GM19463 (cell line): Measurements from ENCODE around the gene RAB20.
A peak's percentile ranks its signal among the peaks of the same experiment; 100 is the strongest.

Experiments used
- ATAC-seq: cut with Tn5 transposase; IDR thresholded peaks from one replicate; pipeline ENCODE4 v1.9.1; 2021; ENCODE audit warnings: mild to moderate bottlenecking, moderate library complexity; ENCODE audit not compliant: unreplicated experiment

Gene RAB20

GRCh38 chr13:110531671-110532083 is 29.8 kb downstream of the RAB20 start:
- ATAC-seq: no peak

DNA sequence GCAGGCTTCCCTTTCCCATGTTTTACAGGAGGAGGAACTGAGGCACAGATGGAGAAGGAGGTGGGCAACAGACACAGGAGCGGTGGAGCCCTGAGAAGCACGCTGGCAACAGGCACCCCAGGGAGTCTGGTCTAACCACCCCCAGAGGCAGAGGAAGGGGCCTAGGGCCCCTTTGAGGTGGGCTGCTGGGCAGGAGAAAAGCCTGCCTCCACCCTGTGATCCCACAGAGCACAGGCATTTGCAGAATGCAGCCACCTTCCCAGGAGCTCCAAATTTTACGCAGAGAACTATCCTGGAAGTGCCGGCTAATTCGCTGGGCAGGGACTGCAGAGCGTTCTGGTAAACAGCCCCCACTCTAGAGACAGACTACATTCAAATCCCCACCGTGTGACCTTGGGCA is 30.4 kb downstream of the RAB20 start:
- no peak for ATAC-seq

DNA sequence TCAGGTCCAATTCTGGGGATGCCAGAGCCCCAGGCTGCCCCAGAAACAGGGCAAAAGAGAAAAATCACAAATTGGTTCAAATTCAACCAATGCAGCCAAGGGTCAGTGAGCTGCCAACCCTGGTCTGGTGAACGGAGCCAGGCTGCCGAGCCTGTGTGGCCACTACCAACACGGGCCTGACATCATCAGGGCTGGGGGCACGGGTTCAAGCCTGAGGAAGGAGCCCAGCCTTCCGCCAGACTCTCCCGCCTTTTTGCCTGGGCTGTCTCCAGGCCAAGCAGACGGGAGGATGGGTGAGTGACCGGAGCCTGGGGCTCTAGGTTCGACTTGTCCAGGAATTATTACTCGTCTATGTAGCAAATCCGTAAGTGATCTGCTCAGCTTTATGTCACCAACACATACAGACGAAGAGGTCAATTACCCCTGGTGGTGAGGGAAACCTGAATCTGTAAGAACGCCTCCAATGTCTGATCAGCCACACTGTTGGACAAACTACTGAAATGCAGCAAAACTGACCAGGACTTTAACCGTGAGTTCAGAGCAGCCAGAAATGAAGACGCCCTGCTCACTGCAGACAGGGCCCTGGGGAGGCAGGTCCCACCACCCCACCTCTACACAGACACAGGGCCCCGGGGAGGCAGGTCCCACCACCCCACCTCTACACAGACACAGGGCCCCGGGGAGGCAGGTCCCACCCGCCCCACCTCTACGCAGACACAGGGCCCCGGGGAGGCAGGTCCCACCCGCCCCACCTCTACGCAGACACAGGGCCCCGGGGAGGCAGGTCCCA is 31.8 kb downstream of the RAB20 start:
- no peak for ATAC-seq

GRCh38 chr13:110528911-110529310 is 32.6 kb downstream of the RAB20 start:
- ATAC-seq: no peak

DNA sequence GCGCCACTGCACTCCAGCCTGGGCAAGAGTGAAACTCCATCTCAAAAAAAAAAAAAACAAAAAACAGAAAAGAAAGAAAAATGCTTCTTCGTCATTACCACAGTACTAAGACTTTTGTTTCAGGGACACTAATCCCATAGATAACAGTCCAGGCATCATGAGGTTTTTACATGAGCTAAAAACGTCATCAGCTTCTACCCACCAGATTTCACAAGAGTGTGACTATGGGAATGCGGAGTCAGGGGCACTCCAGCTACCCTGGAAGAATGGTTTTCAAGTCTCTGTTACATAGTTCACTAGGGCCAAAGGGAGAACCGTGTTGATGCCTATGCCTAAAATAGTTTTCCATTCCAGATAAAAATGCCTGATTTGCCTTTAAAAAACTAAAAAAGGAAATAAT is 33.2 kb downstream of the RAB20 start:
- no peak for ATAC-seq

DNA sequence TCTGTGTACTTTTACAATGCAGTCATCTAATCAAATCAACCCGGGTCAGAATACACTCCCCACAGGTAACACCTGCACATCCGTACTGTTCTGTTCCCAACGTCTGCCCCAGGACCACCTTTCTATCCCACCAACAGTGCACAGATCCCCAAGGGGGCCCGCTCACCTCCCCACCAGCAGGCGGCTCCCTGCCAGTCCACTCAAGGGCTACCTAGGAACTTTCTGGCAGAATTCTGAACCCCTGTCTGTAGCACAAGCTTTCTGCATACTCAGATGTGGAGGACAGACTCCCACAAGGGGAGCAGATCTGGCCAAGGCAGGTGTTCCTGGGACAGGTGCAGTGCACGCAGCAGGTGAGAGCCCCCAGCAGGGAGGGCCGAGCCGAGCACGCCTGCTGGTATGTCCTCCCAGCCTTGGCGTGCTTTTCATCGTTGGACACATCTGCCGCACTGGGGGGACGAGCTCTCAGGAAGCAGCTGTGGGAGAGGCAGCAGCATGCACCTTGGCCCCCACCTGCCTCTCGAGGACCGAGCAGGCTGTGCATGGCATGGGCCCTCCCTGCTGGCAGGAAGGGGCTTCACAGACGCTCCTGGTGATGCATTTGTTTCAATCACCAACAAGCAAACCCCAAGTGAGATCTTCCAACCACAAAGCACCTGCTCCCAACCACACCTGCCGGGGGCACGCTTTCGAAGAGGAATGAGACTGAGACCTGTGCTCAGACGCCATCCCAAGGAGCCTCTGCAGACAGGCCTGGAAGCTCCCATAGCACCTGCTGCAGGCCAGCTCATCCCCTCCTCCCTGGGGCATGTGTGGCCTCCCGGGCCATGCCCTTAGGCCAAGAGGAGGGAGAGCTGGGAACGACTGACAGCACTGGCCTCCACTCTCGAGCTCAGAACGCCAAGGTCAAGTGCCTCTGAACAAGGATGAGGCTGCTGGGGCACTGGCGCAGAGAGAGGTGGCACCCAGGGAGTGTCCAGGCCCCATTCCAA is 35.9 kb downstream of the RAB20 start:
- ATAC-seq: peak; percentile 91

DNA sequence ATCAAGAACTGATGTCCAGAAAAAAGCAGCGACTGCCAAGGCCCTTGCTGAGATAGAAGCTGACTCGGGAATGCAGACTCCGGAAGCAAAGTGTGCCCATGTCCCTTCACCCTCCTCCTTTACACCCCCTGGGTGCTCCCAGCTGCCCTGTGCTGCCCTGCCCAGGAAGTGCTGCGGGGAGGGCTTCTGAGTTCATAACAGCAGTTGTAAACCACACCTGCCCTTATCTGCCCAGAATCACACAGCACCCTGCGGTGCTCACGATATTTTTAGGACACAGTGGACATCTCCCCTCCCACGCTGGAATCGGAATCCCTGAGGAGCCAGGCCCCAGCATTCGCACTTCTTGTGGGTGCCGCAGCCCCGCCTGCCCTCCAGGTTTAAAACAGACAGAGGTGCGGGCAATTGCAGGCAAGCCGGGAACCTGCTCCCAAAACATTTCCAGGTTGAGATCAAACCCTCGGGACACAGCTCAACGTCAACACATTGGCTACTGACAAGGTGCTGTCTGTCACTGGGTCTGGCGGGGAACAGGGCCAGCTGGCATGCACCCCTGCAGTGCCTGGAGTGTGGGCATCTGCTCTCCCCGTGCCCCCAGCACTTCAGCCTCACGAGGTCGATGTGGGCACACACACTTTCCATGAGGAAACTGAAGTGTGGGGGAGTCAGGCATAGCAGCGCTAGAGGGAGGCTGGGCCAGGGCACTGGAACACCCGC is 36.8 kb downstream of the RAB20 start:
- no peak for ATAC-seq

GRCh38 chr13:110523838-110524540 is 37.5 kb downstream of the RAB20 start:
- ATAC-seq: no peak

DNA sequence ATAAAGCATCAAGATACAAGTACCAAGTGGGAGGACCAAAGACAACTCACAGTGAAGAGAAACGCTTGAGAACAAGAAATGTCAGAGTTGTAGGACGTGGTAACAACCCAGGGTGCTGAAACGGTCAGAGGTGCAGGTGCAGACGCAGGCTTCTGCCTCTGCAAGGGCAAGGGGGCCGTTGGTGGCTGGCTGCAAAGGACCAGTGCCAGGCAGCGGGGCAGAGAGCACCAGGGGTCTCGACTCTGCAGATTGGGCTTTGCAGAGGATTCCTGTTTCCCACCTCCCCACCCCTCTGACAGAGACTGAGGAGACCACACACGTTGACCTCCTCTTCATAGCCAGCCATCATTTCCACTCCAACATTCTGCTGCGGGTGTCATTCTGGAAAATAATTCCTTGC is 38.3 kb downstream of the RAB20 start:
- ATAC-seq: no peak

GRCh38 chr13:110522721-110523120 is 38.8 kb downstream of the RAB20 start:
- no peak for ATAC-seq

DNA sequence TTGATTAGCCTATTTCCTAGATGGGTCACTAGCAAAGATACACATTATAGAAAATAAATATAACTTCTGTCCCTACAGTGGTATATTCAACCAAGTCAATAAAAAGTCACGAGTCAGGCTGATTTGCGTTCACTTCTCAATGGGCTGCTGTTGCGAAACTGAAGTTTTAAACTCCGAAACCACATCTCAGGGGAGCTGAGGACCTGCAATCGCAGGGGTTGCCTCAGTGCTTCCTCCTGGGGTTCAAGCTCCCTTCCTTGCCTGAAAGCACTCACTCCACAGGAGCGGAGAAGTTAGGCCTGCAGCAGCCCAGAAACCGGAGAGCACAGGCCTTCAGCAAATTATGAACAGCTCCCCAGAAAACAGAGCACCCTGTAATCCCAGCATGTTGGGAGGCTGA is 39.6 kb downstream of the RAB20 start:
- no peak for ATAC-seq

DNA sequence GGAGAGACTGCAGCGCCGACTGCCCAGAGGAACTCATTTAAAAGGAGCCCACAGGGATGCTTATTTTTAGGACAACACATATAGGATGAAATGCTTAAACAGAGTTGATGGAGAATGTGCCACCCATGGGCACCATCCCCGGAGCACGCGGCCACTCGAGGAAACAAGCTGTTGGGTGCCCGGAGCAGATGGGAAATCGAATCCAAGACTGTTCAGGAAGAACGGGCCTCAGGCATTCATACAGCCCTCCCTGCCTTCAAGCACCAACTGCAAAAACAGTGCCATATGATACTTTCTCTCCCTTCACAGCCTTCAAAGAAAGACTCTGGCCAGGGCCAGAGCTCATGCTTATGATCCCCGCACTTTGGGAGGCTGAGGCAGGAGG is 40.2 kb downstream of the RAB20 start:
- ATAC-seq: no peak

GRCh38 chr13:110520431-110521295 is 40.9 kb downstream of the RAB20 start:
- ATAC-seq: no peak

DNA sequence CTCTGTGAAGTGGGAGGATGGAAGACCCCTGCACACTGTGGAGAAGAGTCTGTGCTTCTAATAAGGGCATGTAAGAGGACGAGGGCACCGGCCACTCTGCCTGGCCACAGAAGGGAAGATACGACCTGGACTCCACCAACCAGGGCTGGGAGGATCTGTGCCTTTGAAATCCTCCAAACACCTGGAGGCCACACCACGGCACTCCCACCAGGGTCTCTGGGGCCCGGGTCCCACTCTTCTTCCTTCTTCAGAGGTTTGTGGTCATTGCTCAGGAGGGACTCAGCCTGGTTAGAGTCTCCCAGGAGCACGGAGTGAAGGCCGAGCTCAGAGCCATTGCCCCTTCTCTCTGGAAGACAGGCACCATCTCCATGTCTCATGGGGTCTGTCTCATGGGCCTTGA is 42.0 kb downstream of the RAB20 start:
- no peak for ATAC-seq

GRCh38 chr13:110519046-110519445 is 42.5 kb downstream of the RAB20 start:
- no peak for ATAC-seq

DNA sequence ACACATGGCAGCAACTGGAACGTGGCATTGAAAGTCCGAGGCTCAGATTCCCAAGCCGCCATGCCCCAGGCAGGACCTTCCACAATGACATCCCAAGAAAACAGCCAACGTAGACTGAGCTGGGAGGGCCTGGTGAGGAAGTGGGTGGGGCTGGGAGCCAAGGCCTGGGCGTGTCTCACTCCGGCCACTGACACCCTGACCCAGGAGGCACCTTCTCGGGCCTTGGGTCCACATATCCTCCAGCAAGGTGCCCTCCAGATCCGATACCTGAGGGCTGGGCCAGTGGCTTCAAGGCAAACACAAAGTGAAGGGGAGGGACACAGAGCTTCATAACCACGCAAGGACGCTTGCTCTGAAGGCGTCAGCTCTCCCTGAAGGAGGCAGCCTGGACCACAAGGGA is 43.0 kb downstream of the RAB20 start:
- ATAC-seq: no peak

DNA sequence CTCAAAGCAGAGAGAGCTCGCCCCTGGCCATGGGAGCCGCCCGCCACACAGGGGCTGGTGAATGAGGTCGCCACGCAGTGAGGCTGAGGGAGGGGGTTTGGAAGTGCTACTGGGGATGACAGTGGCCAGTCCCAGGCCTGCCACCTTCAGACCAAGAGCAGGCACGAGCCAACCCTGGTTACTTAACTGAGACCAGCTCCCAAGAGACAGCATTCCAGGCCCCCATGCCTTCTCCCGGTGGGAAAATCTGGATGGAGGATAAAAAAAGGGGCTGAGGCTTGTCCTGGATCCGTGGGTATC is 43.3 kb downstream of the RAB20 start:
- ATAC-seq: no peak

GRCh38 chr13:110517505-110518225 is 43.9 kb downstream of the RAB20 start:
- no peak for ATAC-seq

GRCh38 chr13:110516500-110516899 is 45.0 kb downstream of the RAB20 start:
- ATAC-seq: no peak
